Nephron progenitor cell (in vitro differentiated cells): Measurements from ENCODE around the gene SCYGR6.

Experiments
- DNase-seq: peaks from one replicate; pipeline ENCODE4 v3.0.0; 2021
- H3K27ac Mint-ChIP-seq: 2 replicates; pipeline ENCODE4 v1.8.0; 2021; ENCODE audit warnings: mild to moderate bottlenecking, moderate library complexity, mixed read lengths
- H3K27me3 Mint-ChIP-seq: 2 replicates; pipeline ENCODE4 v1.8.0; 2021; ENCODE audit warnings: mild to moderate bottlenecking, low read depth, mixed read lengths; ENCODE audit not compliant: poor library complexity
- H3K36me3 Mint-ChIP-seq: 2 replicates; pipeline ENCODE4 v1.8.0; 2021; ENCODE audit warnings: low read depth, mixed read lengths
- H3K4me1 Mint-ChIP-seq: 2 replicates; pipeline ENCODE4 v1.8.0; 2021; ENCODE audit warnings: mixed read lengths
- H3K4me3 Mint-ChIP-seq: 2 replicates; pipeline ENCODE4 v1.8.0; 2021; ENCODE audit warnings: mild to moderate bottlenecking, moderate library complexity, mixed read lengths
- H3K9me3 Mint-ChIP-seq: 2 replicates; pipeline ENCODE4 v1.8.0; 2021; ENCODE audit warnings: mild to moderate bottlenecking, moderate library complexity, mixed read lengths
- TF ChIP-seq, protein P1 (sequence below): fragments of 200-600 bp; sonication (generic); IDR thresholded peaks from 2 replicates; pipeline ENCODE4 v1.5.0; 2021; ENCODE audit warnings: antibody characterized with exemption

The SCYGR6 gene

GRCh38 chr2:227724394-227725039, at the start of gene SCYGR6:
TSS of gene SCYGR6 (minus strand) at chr2:227724757. CDS start at chr2:227724757, 0 bp downstream.
- Mint-ChIP-seq H3K4me1 (peaks cover 13% of the 10 kb centered on the region), H3K36me3 (no peaks in the 10 kb centered on the region), H3K27ac (no peak within 1 kb of the TSS), H3K9me3 (no peaks in the 10 kb centered on the region), H3K27me3 (peaks cover 11% of the 10 kb centered on the region), H3K4me3 (no peak within 1 kb of the TSS)
- DNase-seq: no peak
- TF ChIP-seq, protein P1, sequence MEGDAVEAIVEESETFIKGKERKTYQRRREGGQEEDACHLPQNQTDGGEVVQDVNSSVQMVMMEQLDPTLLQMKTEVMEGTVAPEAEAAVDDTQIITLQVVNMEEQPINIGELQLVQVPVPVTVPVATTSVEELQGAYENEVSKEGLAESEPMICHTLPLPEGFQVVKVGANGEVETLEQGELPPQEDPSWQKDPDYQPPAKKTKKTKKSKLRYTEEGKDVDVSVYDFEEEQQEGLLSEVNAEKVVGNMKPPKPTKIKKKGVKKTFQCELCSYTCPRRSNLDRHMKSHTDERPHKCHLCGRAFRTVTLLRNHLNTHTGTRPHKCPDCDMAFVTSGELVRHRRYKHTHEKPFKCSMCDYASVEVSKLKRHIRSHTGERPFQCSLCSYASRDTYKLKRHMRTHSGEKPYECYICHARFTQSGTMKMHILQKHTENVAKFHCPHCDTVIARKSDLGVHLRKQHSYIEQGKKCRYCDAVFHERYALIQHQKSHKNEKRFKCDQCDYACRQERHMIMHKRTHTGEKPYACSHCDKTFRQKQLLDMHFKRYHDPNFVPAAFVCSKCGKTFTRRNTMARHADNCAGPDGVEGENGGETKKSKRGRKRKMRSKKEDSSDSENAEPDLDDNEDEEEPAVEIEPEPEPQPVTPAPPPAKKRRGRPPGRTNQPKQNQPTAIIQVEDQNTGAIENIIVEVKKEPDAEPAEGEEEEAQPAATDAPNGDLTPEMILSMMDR: no peak

GRCh38 chr2:227774011-227774624, 49.6 kb upstream of the SCYGR6 start:
- no peak for DNase-seq
- Mint-ChIP-seq H3K4me1 (peaks cover 5% of the 10 kb centered on the region), H3K36me3 (no peaks in the 10 kb centered on the region), H3K4me3 (no peak overlapping the region), H3K9me3 (no peaks in the 10 kb centered on the region), H3K27me3 (peaks cover 18% of the 10 kb centered on the region), H3K27ac (no peak overlapping the region)
- TF ChIP-seq, protein P1: no peak

DNA sequence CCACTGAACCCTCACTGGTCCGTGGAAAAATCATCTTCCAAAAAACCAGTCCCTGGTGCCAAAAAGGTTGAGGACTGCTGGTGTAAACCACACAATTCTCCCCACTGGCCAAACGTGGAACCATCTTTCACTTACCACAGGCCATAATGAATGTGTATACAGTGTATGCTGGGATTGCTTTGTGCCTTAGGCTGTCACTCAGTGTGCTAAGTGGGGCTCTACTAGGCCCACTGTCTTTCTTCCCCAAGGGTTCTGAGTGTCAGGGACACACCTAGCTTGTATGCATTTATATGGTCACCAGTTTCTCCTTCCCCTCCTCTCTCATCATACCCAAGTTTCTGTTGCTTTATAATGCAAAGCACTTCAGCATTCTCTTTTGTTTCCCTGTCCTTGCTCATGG, 48.4 kb upstream of the SCYGR6 start:
- TF ChIP-seq, protein P1: no peak
- no peak for DNase-seq
- Mint-ChIP-seq H3K9me3 (no peaks in the 10 kb centered on the region), H3K27me3 (peaks cover 12% of the 10 kb centered on the region), H3K27ac (no peak overlapping the region), H3K4me1 (peaks cover 5% of the 10 kb centered on the region), H3K4me3 (no peak overlapping the region), H3K36me3 (no peaks in the 10 kb centered on the region)

- no peak overlapping the region for H3K4me3 Mint-ChIP-seq
- H3K36me3 Mint-ChIP-seq: no peaks in the 10 kb centered on the region
- H3K27me3 Mint-ChIP-seq: peaks cover 13% of the 10 kb centered on the region
- no peak for DNase-seq
- peaks cover 5% of the 10 kb centered on the region for H3K4me1 Mint-ChIP-seq
- TF ChIP-seq, protein P1: no peak
- H3K9me3 Mint-ChIP-seq: no peaks in the 10 kb centered on the region
- no peak overlapping the region for H3K27ac Mint-ChIP-seq
Observed at GRCh38 chr2:227772197-227772661, 47.7 kb upstream of the SCYGR6 start.

GRCh38 chr2:227767830-227768229, 43.3 kb upstream of the SCYGR6 start:
- TF ChIP-seq, protein P1: no peak
- peaks cover 14% of the 10 kb centered on the region for H3K27me3 Mint-ChIP-seq
- DNase-seq: no peak
- H3K4me1 Mint-ChIP-seq: peaks cover 5% of the 10 kb centered on the region
- no peaks in the 10 kb centered on the region for H3K9me3 Mint-ChIP-seq
- no peak overlapping the region for H3K27ac Mint-ChIP-seq
- no peak overlapping the region for H3K4me3 Mint-ChIP-seq
- H3K36me3 Mint-ChIP-seq: no peaks in the 10 kb centered on the region
